Activated CD8-positive, alpha-beta T cell treated with anti-CD3 and anti-CD28 coated beads for 36 hours (primary cell): ENCODE data around the gene FXYD5. TPM values are rescaled to one million over a fixed set of nuclear protein-coding genes. Genes with fewer than 3 reads are reported as not detected.

ENCODE experiments used
- ATAC-seq: fragments of 200-7000 bp; cut with Tn5 transposase; one replicate; pipeline ENCODE4 v1.10.0; 2021; ENCODE audit warnings: mild to moderate bottlenecking, moderate library complexity
- CTCF ChIA-PET: fragments of 350-600 bp; sonication (Branson Sonifier 250); formaldehyde crosslinking; loops from one replicate; lab custom pipeline; 2021; ENCODE audit warnings: antibody characterized with exemption; lab: Charles Lee
- POLR2A ChIA-PET: fragments of 350-600 bp; sonication (Branson Sonifier 250); formaldehyde crosslinking; loops from one replicate; lab custom pipeline; 2021; ENCODE audit warnings: antibody characterized with exemption; lab: Charles Lee
- DNase-seq: peaks from one replicate; pipeline ENCODE4 v3.0.0-alpha.2; 2020
- H3K27ac Mint-ChIP-seq: one replicate; pipeline ENCODE4 v1.8.0; 2021; ENCODE audit warnings: mild to moderate bottlenecking, mixed read lengths
- H3K27me3 Mint-ChIP-seq: one replicate; pipeline ENCODE4 v1.8.0; 2021; ENCODE audit warnings: mixed read lengths
- H3K36me3 Mint-ChIP-seq: one replicate; pipeline ENCODE4 v1.8.0; 2021; ENCODE audit warnings: low read depth, mixed read lengths
- H3K4me1 Mint-ChIP-seq: one replicate; pipeline ENCODE4 v1.8.0; 2021; ENCODE audit warnings: low read depth, mixed read lengths
- H3K4me3 Mint-ChIP-seq: one replicate; pipeline ENCODE4 v1.8.0; 2021; ENCODE audit warnings: mild to moderate bottlenecking, moderate library complexity, mixed read lengths
- H3K9me3 Mint-ChIP-seq: one replicate; pipeline ENCODE4 v1.8.0; 2021; ENCODE audit warnings: mixed read lengths
- CTCF ChIP-seq: fragments of 200-600 bp; IDR thresholded peaks from one replicate; pipeline ENCODE4 v1.8.0; 2022; ENCODE audit warnings: antibody characterized with exemption, mild to moderate bottlenecking
- intact Hi-C: fragments of 100-400 bp; cut with micrococcal nuclease; formaldehyde crosslinking; loops from one replicate; pipeline ENCODE4 v1.10.0; 2022
- total RNA-seq, 2 experiments: library from RNA; stranded (reverse); gene quantifications; one replicate each; pipeline ENCODE4 v1.2.3, GENCODE V29; 2021

FXYD5 gene
- total RNA-seq, 2 experiments from 2014 or later = 225 to 241 TPM

GRCh38 chr19:35136977-35137702, 17.4 kb upstream of the FXYD5 start:
- no peak for TF ChIP-seq CTCF
- H3K36me3 Mint-ChIP-seq = no peaks in the 10 kb centered on the region
- H3K9me3 Mint-ChIP-seq = no peaks in the 10 kb centered on the region
- no peak overlapping the region for H3K27ac Mint-ChIP-seq
- DNase-seq (no peak), ATAC-seq (no peak)
- no peak overlapping the region for H3K4me3 Mint-ChIP-seq
- peaks cover 17% of the 10 kb centered on the region for H3K4me1 Mint-ChIP-seq
- ChIA-PET CTCF (interaction anchor here (0.7 to 3.7 kb wide), 11 partner anchors 12 to 93 kb away, joined by 3 to 42 read pairs (median 3); partner anchors contain the start of gene FXYD5), POLR2A (interaction anchor here (0.7 to 1.0 kb wide), 2 partner anchors 9 to 69 kb away, joined by 3 read pairs; no protein-coding TSS in a partner anchor)
- peaks cover 3% of the 10 kb centered on the region for H3K27me3 Mint-ChIP-seq
- intact Hi-C loops = no loop called here

GRCh38 chr19:35138305-35138892, 16.1 kb upstream of the FXYD5 start, which contains the start of gene FXYD1:
Gene FXYD1 (plus strand): TSS chr19:35138824. CDS start chr19:35140080, 1,256 bp downstream.
- H3K4me3 Mint-ChIP-seq = no peak within 1 kb of the TSS
- H3K27me3 Mint-ChIP-seq = peaks cover 4% of the 10 kb centered on the region
- POLR2A ChIA-PET = no interaction called here
- DNase-seq (no peak), ATAC-seq (no peak)
- H3K27ac Mint-ChIP-seq = no peak within 1 kb of the TSS
- CTCF ChIA-PET = no interaction called here
- H3K9me3 Mint-ChIP-seq = no peaks in the 10 kb centered on the region
- TF ChIP-seq CTCF = no peak
- peaks cover 25% of the 10 kb centered on the region for H3K4me1 Mint-ChIP-seq
- no peaks in the 10 kb centered on the region for H3K36me3 Mint-ChIP-seq
- intact Hi-C loops = no loop called here

GRCh38 chr19:35140207-35140961, 14.2 kb upstream of the FXYD5 start:
- intact Hi-C loops = loop anchor here (5.0 to 10.0 kb wide), 2 partner anchors 72 to 124 kb away; partner anchors contain the start of gene USF2
- H3K36me3 Mint-ChIP-seq = no peaks in the 10 kb centered on the region
- TF ChIP-seq CTCF = no peak
- H3K9me3 Mint-ChIP-seq = no peaks in the 10 kb centered on the region
- no peak overlapping the region for H3K4me3 Mint-ChIP-seq
- ChIA-PET CTCF (interaction anchor here (1.0 to 3.9 kb wide), 9 partner anchors 14 to 301 kb away, joined by 3 to 57 read pairs (median 7); partner anchors contain the start of gene FXYD5), POLR2A (no interaction called here)
- H3K4me1 Mint-ChIP-seq = peaks cover 36% of the 10 kb centered on the region
- H3K27me3 Mint-ChIP-seq = peaks cover 7% of the 10 kb centered on the region
- no peak overlapping the region for H3K27ac Mint-ChIP-seq
- DNase-seq (no peak), ATAC-seq (no peak)

DNA sequence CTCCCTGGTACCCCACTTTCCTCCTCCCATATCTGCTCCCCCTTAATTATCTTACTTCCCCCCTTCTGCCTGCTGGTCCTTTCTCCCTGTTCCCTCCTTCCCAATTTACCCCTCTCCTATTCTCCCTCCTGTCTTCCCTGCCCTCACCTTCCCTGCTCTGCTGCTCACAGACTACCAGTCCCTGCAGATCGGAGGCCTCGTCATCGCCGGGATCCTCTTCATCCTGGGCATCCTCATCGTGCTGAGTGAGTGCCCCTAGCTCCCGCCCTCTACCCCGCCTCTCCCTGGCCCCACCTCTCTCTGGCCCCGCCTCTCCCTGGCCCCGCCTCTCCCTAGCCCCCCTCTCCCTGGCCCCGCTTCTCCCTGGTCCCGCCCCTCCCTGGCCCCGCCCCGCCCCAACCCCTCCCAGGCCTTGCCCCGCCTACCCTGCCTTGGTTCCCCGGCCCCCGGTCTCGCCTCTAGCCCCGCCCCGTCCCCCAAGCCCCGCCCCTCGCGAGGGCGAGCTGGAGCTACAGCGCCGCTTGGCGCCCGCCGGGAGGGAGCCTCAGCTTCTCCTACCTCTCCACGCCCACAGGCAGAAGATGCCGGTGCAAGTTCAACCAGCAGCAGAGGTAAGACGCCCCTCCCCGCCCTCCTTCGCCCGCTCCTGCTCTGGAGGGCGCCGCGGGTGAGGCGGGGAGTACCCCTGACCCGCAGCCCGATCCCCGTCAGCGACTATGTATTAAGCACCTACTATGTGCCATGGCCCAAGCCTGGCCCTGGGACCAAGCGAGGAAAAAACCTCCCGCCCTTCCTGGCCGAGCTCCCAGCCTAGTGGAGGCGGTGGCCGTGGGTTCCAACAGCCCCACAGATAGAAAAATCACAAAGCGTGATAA, 13.3 kb upstream of the FXYD5 start:
- H3K36me3 Mint-ChIP-seq = no peaks in the 10 kb centered on the region
- ChIA-PET CTCF (interaction anchor here (0.6 to 3.9 kb wide), 34 partner anchors 13 to 354 kb away, joined by 3 to 57 read pairs (median 4); partner anchors contain the start of gene FXYD5), POLR2A (interaction anchor here (0.6 to 1.9 kb wide), 9 partner anchors 13 to 154 kb away, joined by 3 to 10 read pairs (median 4); partner anchors contain the start of genes FXYD5 and USF2)
- H3K27ac Mint-ChIP-seq = peak overlapping the region; percentile 26
- peak; percentile 98 for DNase-seq
- peak overlapping the region; percentile 74 for H3K4me3 Mint-ChIP-seq
- peak; percentile 96 for ATAC-seq
- peaks cover 7% of the 10 kb centered on the region for H3K27me3 Mint-ChIP-seq
- H3K4me1 Mint-ChIP-seq = peaks cover 32% of the 10 kb centered on the region
- no peaks in the 10 kb centered on the region for H3K9me3 Mint-ChIP-seq
- peak; percentile 39 for TF ChIP-seq CTCF
- intact Hi-C loops = loop anchor here (5.0 to 10.0 kb wide), 2 partner anchors 71 to 124 kb away; partner anchors contain the start of gene USF2
